ENCODE results near the gene RNASE4. TPM values are rescaled to one million over a fixed set of nuclear protein-coding genes. Genes with fewer than 3 reads are reported as not detected.

RNASE4 gene
- total and polyA plus RNA-seq, 2 experiments from 2014 or later = 0.29 to 2.0 TPM

DNA sequence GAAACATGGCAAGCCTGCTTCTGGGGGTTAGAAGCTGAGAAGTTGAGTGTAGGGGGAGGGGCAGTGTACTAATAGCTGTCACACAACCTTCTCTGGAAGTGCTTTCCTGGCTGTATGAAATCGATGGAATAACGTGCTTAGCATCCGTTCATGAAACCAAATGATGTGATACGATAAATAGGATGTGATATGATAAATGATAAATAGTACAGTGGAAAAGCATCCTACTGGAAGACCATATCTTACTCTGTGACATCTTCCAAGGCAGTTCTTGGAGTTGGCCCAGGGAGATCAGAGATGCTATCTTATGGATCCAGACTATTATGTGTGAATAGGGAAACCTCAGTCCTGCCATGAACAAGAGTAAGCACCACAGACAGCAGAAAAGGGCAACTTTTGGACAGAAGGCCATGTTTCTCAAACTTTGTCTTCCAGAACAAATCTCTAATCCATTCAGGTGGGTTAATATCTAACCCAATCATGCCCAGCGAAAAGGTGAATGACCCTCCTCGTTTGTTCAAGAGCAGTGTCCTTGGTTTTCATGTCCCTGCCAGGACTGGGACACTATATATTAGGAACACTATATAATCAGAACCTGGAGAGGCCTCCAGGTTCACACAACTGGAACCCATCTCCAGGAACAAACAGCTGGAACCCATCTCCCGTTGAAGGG is 3.9 kb downstream of the RNASE4 start, which contains the start of gene ANG (continued):
- TF ChIP-seq, protein P1, sequence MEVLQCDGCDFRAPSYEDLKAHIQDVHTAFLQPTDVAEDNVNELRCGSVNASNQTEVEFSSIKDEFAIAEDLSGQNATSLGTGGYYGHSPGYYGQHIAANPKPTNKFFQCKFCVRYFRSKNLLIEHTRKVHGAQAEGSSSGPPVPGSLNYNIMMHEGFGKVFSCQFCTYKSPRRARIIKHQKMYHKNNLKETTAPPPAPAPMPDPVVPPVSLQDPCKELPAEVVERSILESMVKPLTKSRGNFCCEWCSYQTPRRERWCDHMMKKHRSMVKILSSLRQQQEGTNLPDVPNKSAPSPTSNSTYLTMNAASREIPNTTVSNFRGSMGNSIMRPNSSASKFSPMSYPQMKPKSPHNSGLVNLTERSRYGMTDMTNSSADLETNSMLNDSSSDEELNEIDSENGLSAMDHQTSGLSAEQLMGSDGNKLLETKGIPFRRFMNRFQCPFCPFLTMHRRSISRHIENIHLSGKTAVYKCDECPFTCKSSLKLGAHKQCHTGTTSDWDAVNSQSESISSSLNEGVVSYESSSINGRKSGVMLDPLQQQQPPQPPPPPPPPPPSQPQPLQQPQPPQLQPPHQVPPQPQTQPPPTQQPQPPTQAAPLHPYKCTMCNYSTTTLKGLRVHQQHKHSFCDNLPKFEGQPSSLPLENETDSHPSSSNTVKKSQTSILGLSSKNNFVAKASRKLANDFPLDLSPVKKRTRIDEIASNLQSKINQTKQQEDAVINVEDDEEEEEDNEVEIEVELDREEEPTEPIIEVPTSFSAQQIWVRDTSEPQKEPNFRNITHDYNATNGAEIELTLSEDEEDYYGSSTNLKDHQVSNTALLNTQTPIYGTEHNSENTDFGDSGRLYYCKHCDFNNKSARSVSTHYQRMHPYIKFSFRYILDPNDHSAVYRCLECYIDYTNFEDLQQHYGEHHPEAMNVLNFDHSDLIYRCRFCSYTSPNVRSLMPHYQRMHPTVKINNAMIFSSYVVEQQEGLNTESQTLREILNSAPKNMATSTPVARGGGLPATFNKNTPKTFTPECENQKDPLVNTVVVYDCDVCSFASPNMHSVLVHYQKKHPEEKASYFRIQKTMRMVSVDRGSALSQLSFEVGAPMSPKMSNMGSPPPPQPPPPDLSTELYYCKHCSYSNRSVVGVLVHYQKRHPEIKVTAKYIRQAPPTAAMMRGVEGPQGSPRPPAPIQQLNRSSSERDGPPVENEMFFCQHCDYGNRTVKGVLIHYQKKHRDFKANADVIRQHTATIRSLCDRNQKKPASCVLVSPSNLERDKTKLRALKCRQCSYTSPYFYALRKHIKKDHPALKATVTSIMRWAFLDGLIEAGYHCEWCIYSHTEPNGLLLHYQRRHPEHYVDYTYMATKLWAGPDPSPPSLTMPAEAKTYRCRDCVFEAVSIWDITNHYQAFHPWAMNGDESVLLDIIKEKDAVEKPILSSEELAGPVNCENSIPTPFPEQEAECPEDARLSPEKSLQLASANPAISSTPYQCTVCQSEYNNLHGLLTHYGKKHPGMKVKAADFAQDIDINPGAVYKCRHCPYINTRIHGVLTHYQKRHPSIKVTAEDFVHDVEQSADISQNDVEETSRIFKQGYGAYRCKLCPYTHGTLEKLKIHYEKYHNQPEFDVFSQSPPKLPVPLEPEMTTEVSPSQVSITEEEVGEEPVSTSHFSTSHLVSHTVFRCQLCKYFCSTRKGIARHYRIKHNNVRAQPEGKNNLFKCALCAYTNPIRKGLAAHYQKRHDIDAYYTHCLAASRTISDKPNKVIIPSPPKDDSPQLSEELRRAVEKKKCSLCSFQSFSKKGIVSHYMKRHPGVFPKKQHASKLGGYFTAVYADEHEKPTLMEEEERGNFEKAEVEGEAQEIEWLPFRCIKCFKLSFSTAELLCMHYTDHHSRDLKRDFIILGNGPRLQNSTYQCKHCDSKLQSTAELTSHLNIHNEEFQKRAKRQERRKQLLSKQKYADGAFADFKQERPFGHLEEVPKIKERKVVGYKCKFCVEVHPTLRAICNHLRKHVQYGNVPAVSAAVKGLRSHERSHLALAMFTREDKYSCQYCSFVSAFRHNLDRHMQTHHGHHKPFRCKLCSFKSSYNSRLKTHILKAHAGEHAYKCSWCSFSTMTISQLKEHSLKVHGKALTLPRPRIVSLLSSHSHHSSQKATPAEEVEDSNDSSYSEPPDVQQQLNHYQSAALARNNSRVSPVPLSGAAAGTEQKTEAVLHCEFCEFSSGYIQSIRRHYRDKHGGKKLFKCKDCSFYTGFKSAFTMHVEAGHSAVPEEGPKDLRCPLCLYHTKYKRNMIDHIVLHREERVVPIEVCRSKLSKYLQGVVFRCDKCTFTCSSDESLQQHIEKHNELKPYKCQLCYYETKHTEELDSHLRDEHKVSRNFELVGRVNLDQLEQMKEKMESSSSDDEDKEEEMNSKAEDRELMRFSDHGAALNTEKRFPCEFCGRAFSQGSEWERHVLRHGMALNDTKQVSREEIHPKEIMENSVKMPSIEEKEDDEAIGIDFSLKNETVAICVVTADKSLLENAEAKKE (CRISPR knock-in tag; IDR thresholded peaks at IDR 0.05) = no peak
- TF ChIP-seq, protein P2, sequence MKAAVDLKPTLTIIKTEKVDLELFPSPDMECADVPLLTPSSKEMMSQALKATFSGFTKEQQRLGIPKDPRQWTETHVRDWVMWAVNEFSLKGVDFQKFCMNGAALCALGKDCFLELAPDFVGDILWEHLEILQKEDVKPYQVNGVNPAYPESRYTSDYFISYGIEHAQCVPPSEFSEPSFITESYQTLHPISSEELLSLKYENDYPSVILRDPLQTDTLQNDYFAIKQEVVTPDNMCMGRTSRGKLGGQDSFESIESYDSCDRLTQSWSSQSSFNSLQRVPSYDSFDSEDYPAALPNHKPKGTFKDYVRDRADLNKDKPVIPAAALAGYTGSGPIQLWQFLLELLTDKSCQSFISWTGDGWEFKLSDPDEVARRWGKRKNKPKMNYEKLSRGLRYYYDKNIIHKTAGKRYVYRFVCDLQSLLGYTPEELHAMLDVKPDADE (IDR thresholded peaks at IDR 0.05) = no peak
- TF ChIP-seq ZNF114 (CRISPR knock-in tag; IDR thresholded peaks at IDR 0.05) (no peak), CREB1 (CRISPR knock-in tag; IDR thresholded peaks at IDR 0.05; ENCODE audit: low read depth) (no peak)

DNA sequence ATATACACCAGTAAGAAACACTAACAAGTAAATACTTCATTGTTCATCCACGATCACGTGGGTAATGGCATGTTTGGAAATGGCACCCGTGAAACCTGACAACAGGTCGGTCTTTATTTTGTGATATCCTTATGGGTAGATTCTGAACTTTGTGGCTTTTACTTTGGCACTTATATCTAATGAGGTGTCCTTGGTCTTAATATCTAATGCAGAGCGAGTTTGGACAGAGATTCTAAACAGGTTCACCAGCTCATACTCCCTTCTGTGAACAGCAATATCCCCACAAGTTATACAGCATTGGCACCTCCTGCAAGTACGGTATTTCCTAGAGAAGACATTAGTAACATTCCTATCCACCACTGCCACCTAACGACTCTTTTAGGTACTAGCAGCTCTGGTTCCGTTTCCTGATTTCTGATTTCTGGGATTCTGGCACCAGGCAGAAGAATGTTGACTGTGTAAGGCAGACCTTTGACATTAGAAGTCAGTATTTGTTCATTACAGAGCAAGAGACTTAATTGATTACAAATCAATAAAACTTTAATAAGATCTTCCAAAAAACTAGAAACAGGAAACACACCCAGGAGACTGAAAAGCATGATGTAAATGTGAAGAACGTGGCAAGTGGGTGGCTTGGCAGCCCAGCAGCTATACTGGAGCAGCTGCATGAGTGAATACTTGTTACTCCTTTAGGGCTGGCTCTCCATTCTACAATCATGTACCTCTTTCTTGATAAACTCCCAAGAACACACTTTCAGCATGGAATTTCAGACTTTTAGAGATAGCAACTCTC is 6.7 kb downstream of the RNASE4 start:
- no peaks in the 10 kb centered on the region for H3K27me3 ChIP-seq (ENCODE audit: insufficient read depth)
- H3K4me1 Mint-ChIP-seq = peaks cover 15% of the 10 kb centered on the region
- no peak overlapping the region for H3K27ac Mint-ChIP-seq

More for the DNA sequence above, 6.7 kb downstream of the RNASE4 start:
- no peaks in the 10 kb centered on the region; the same call in 2 of the 3 replicates for H3K9me3 Mint-ChIP-seq
- no peak overlapping the region for H2AFZ ChIP-seq
- H3K9me2 ChIP-seq (ENCODE audit: insufficient read depth) = no peaks in the 10 kb centered on the region
- peaks cover 6% of the 10 kb centered on the region for H3K27me3 Mint-ChIP-seq (ENCODE audit: insufficient read depth, low read depth, poor library complexity)
- no peaks in the 10 kb centered on the region for H3K36me3 ChIP-seq (ENCODE audit: insufficient read depth)
- no peak for TF ChIP-seq NANOG (IDR thresholded peaks at IDR 0.05; ENCODE audit: borderline replicate concordance)
- TF ChIP-seq, protein P3, sequence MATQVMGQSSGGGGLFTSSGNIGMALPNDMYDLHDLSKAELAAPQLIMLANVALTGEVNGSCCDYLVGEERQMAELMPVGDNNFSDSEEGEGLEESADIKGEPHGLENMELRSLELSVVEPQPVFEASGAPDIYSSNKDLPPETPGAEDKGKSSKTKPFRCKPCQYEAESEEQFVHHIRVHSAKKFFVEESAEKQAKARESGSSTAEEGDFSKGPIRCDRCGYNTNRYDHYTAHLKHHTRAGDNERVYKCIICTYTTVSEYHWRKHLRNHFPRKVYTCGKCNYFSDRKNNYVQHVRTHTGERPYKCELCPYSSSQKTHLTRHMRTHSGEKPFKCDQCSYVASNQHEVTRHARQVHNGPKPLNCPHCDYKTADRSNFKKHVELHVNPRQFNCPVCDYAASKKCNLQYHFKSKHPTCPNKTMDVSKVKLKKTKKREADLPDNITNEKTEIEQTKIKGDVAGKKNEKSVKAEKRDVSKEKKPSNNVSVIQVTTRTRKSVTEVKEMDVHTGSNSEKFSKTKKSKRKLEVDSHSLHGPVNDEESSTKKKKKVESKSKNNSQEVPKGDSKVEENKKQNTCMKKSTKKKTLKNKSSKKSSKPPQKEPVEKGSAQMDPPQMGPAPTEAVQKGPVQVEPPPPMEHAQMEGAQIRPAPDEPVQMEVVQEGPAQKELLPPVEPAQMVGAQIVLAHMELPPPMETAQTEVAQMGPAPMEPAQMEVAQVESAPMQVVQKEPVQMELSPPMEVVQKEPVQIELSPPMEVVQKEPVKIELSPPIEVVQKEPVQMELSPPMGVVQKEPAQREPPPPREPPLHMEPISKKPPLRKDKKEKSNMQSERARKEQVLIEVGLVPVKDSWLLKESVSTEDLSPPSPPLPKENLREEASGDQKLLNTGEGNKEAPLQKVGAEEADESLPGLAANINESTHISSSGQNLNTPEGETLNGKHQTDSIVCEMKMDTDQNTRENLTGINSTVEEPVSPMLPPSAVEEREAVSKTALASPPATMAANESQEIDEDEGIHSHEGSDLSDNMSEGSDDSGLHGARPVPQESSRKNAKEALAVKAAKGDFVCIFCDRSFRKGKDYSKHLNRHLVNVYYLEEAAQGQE (IDR thresholded peaks at IDR 0.05; ENCODE audit: unreplicated experiment) = no peak
- TF ChIP-seq, protein P4, sequence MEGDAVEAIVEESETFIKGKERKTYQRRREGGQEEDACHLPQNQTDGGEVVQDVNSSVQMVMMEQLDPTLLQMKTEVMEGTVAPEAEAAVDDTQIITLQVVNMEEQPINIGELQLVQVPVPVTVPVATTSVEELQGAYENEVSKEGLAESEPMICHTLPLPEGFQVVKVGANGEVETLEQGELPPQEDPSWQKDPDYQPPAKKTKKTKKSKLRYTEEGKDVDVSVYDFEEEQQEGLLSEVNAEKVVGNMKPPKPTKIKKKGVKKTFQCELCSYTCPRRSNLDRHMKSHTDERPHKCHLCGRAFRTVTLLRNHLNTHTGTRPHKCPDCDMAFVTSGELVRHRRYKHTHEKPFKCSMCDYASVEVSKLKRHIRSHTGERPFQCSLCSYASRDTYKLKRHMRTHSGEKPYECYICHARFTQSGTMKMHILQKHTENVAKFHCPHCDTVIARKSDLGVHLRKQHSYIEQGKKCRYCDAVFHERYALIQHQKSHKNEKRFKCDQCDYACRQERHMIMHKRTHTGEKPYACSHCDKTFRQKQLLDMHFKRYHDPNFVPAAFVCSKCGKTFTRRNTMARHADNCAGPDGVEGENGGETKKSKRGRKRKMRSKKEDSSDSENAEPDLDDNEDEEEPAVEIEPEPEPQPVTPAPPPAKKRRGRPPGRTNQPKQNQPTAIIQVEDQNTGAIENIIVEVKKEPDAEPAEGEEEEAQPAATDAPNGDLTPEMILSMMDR (conservative IDR thresholded peaks at IDR 0.05; ENCODE audit: low read depth in 2 of 2) = peak; percentile 81 to 82
- H3K4me3 Mint-ChIP-seq = no peak overlapping the region; the same call in 2 of the 3 replicates
- peak; percentile 84 for ATAC-seq
- H3K4me1 ChIP-seq (ENCODE audit: insufficient read depth) = no peaks in the 10 kb centered on the region; the same call in 1 of the 2 replicates
- peaks cover 45% of the 10 kb centered on the region for H3K36me3 Mint-ChIP-seq (ENCODE audit: low read depth)
- H3K4me3 ChIP-seq = no peak overlapping the region
- H3F3A ChIP-seq (replicated peaks; ENCODE audit: low read depth) = no peaks in the 10 kb centered on the region
- no peak overlapping the region for H3K4me2 ChIP-seq
- no peaks in the 10 kb centered on the region for H4K20me1 ChIP-seq (replicated peaks; ENCODE audit: insufficient read depth)
- peak; percentile 80 for DNase-seq (ENCODE audit: low spot score)
- H3K27ac ChIP-seq (ENCODE audit: low read depth) = no peak overlapping the region
- no peaks in the 10 kb centered on the region for H3K79me2 ChIP-seq (replicated peaks; ENCODE audit: insufficient read depth)
